PC-3 (cell line): ENCODE measurements around the gene LCN6. TPM values are rescaled to one million over a fixed set of nuclear protein-coding genes. Genes with fewer than 3 reads are reported as not detected.

Source experiments
- ATAC-seq: fragments of 200-7000 bp; cut with Tn5 transposase; 2 replicates; pipeline ENCODE4 v1.9.1; 2020; ENCODE audit warnings: mild to moderate bottlenecking, moderate library complexity
- BruUV-seq: library from RNA; stranded (reverse); fragments of 400-500 nt; replicated peaks from 2 replicates; lab custom pipeline; 2021; lab: Mats Ljungman, UMichigan
- CTCF ChIA-PET: fragments of 300-600 bp; sonication (Branson Sonifier 250); formaldehyde crosslinking; loops from one replicate; lab custom pipeline; 2022; ENCODE audit warnings: antibody characterized with exemption; lab: Charles Lee
- POLR2A ChIA-PET: fragments of 300-600 bp; sonication (Branson Sonifier 250); formaldehyde crosslinking; loops from one replicate; lab custom pipeline; 2022; ENCODE audit warnings: antibody characterized with exemption; ENCODE audit not compliant: unreplicated experiment; lab: Charles Lee
- DNase-seq: peaks from one replicate; pipeline ENCODE4 v3.0.0-alpha.2; 2015
- H2AFZ ChIP-seq: fragments of 300-600 bp; sonication (generic); 2 replicates; pipeline ENCODE4 v1.6.0; 2016; ENCODE audit warnings: antibody characterized with exemption, low read length
- H3F3A ChIP-seq: fragments of 300-600 bp; sonication (generic); one replicate; pipeline ENCODE4 v1.6.0; 2017; ENCODE audit warnings: antibody characterized with exemption, low read length, control low read depth, mild to moderate bottlenecking; ENCODE audit not compliant: unreplicated experiment
- H3K27ac ChIP-seq: fragments of 300-600 bp; sonication (generic); 2 replicates; pipeline ENCODE4 v1.5.1; 2016; ENCODE audit warnings: mild to moderate bottlenecking, low read length
- H3K27me3 ChIP-seq: fragments of 300-600 bp; sonication (generic); 2 replicates; pipeline ENCODE4 v1.6.1; 2016; ENCODE audit warnings: low read length, mixed read lengths
- H3K36me3 ChIP-seq: fragments of 300-600 bp; sonication (generic); 2 replicates; pipeline ENCODE4 v1.6.1; 2016; ENCODE audit warnings: low read depth, mixed run types, low read length, mixed read lengths
- H3K4me1 ChIP-seq: fragments of 300-600 bp; sonication (generic); 2 replicates; pipeline ENCODE4 v1.5.1; 2016; ENCODE audit warnings: low read length; ENCODE audit not compliant: insufficient read depth
- H3K4me2 ChIP-seq: fragments of 300-600 bp; sonication (generic); 2 replicates; pipeline ENCODE4 v1.6.0; 2016; ENCODE audit warnings: low read length
- H3K4me3 ChIP-seq: fragments of 300-600 bp; sonication (generic); 2 replicates; pipeline ENCODE4 v1.5.1; 2016; ENCODE audit warnings: mild to moderate bottlenecking, low read length, mixed read lengths
- H3K79me2 ChIP-seq: fragments of 300-600 bp; sonication (generic); 2 replicates; pipeline ENCODE4 v1.6.1; 2017; ENCODE audit warnings: low read length, mixed read lengths
- H3K9ac ChIP-seq: fragments of 300-600 bp; sonication (generic); 2 replicates; pipeline ENCODE4 v1.6.0; 2016; ENCODE audit warnings: mild to moderate bottlenecking, low read length
- H3K9me2 ChIP-seq: fragments of 300-600 bp; sonication (generic); replicated peaks from 2 replicates; pipeline ENCODE4 v1.6.1; 2016; ENCODE audit warnings: mixed run types, low read length, mixed read lengths
- H3K9me3 ChIP-seq: fragments of 300-600 bp; sonication (generic); 2 replicates; pipeline ENCODE4 v1.6.1; 2016; ENCODE audit warnings: low read length, mixed read lengths
- H4K20me1 ChIP-seq: fragments of 300-600 bp; sonication (generic); 2 replicates; pipeline ENCODE4 v1.6.1; 2016; ENCODE audit warnings: low read length, mixed read lengths
- CTCF ChIP-seq: fragments of 300-600 bp; sonication (generic); conservative IDR thresholded peaks from 2 replicates; pipeline ENCODE4 v1.5.1; 2017; ENCODE audit warnings: antibody characterized with exemption, low read depth, mild to moderate bottlenecking, low read length
- EZH2 ChIP-seq: fragments of 300-600 bp; sonication (generic); IDR thresholded peaks from one replicate; pipeline ENCODE4 v1.6.1; 2017; ENCODE audit warnings: antibody characterized with exemption, mild to moderate bottlenecking, low read length; ENCODE audit not compliant: unreplicated experiment
- EZH2phosphoT487 ChIP-seq: fragments of 300-600 bp; sonication (generic); IDR thresholded peaks from 2 replicates; pipeline ENCODE4 v1.6.1; 2018; ENCODE audit warnings: mild to moderate bottlenecking, antibody characterized with exemption, low read length, borderline replicate concordance
- intact Hi-C: fragments of 100-400 bp; cut with micrococcal nuclease; formaldehyde crosslinking; loops from 2 replicates; pipeline ENCODE4 v1.9.0; 2023
- total RNA-seq: library from RNA; depleted of rRNA; stranded (reverse); fragments of >200 nt; gene quantifications from 2 replicates; pipeline ENCODE4 v1.2.3, GENCODE V29; 2014

LCN6 gene
- total RNA-seq, 1 experiment from 2014 or later = not detected

GRCh38 chr9:136718345-136719194, 29.8 kb downstream of the LCN6 start:
- no peak overlapping the region for H3K4me2 ChIP-seq
- DNase-seq (no peak), ATAC-seq (no peak)
- no peaks in the 10 kb centered on the region for H3K27me3 ChIP-seq
- H4K20me1 ChIP-seq = peaks cover 13% of the 10 kb centered on the region; the same call in 1 of the 2 replicates
- H3K9me3 ChIP-seq = no peaks in the 10 kb centered on the region
- peaks cover 2% of the 10 kb centered on the region for H3F3A ChIP-seq
- no peak overlapping the region for H3K27ac ChIP-seq
- intact Hi-C loops = no loop called here
- H3K36me3 ChIP-seq = peaks cover 1% of the 10 kb centered on the region; the same call in 1 of the 2 replicates
- BruUV-seq = no TSS peak
- TF ChIP-seq EZH2 (no peak), CTCF (no peak), EZH2phosphoT487 (no peak)
- H3K9me2 ChIP-seq = no peaks in the 10 kb centered on the region
- no peaks in the 10 kb centered on the region; the same call in 1 of the 2 replicates for H3K4me1 ChIP-seq
- ChIA-PET POLR2A (interaction anchor here (0.6 kb wide), 2 partner anchors 9 to 504 kb away, joined by 3 read pairs; no protein-coding TSS in a partner anchor), CTCF (no interaction called here)
- no peaks in the 10 kb centered on the region for H3K79me2 ChIP-seq
- H3K4me3 ChIP-seq = no peak overlapping the region
- H3K9ac ChIP-seq = no peak overlapping the region
- no peak overlapping the region for H2AFZ ChIP-seq

GRCh38 chr9:136717399-136717798, 30.9 kb downstream of the LCN6 start:
- no peak for DNase-seq
- H2AFZ ChIP-seq = no peak overlapping the region
- no peaks in the 10 kb centered on the region; the same call in 1 of the 2 replicates for H3K4me1 ChIP-seq
- ChIA-PET POLR2A (interaction anchor here (0.6 kb wide), 1 partner anchor 22 kb away, joined by 3 read pairs; no protein-coding TSS in a partner anchor), CTCF (no interaction called here)
- H3K9ac ChIP-seq = no peak overlapping the region
- no peaks in the 10 kb centered on the region for H3K79me2 ChIP-seq
- BruUV-seq = no TSS peak
- ATAC-seq = no peak
- no peaks in the 10 kb centered on the region for H3K9me3 ChIP-seq
- no peaks in the 10 kb centered on the region for H3K9me2 ChIP-seq
- H3K36me3 ChIP-seq = no peaks in the 10 kb centered on the region; the same call in 1 of the 2 replicates
- H3K4me3 ChIP-seq = no peak overlapping the region
- intact Hi-C loops = no loop called here
- no peaks in the 10 kb centered on the region for H3F3A ChIP-seq
- H3K4me2 ChIP-seq = no peak overlapping the region
- no peak overlapping the region for H3K27ac ChIP-seq
- H4K20me1 ChIP-seq = peaks cover 5% of the 10 kb centered on the region; the same call in 1 of the 2 replicates
- TF ChIP-seq EZH2 (no peak), CTCF (no peak), EZH2phosphoT487 (no peak)
- H3K27me3 ChIP-seq = no peaks in the 10 kb centered on the region

GRCh38 chr9:136714893-136715274, 33.4 kb downstream of the LCN6 start:
- no peaks in the 10 kb centered on the region; the same call in 1 of the 2 replicates for H3K4me1 ChIP-seq
- no peaks in the 10 kb centered on the region for H3K79me2 ChIP-seq
- ATAC-seq (no peak), DNase-seq (no peak)
- no peaks in the 10 kb centered on the region for H4K20me1 ChIP-seq
- TF ChIP-seq EZH2phosphoT487 (no peak), EZH2 (no peak), CTCF (no peak)
- no peaks in the 10 kb centered on the region for H3K36me3 ChIP-seq
- no peak overlapping the region for H3K27ac ChIP-seq
- no peak overlapping the region for H3K4me3 ChIP-seq
- H3F3A ChIP-seq = no peaks in the 10 kb centered on the region
- H3K9me3 ChIP-seq = no peaks in the 10 kb centered on the region
- H3K9me2 ChIP-seq = no peaks in the 10 kb centered on the region
- H2AFZ ChIP-seq = no peak overlapping the region
- POLR2A ChIA-PET = no interaction called here
- H3K27me3 ChIP-seq = no peaks in the 10 kb centered on the region
- no peak overlapping the region for H3K4me2 ChIP-seq
- H3K9ac ChIP-seq = no peak overlapping the region
- intact Hi-C loops = no loop called here
- CTCF ChIA-PET = no interaction called here
- no TSS peak for BruUV-seq
